Camera-type eye (tissue), 1 donor: ENCODE data around the gene PXDN. TPM values are rescaled to one million over a fixed set of nuclear protein-coding genes. Genes with fewer than 3 reads are reported as not detected.

Experiments used
- total RNA-seq: library from RNA; depleted of rRNA; stranded (reverse); fragments of >200 nt; gene quantifications from one replicate; pipeline ENCODE4 v1.2.3, GENCODE V29; 2014

PXDN gene, protein sequence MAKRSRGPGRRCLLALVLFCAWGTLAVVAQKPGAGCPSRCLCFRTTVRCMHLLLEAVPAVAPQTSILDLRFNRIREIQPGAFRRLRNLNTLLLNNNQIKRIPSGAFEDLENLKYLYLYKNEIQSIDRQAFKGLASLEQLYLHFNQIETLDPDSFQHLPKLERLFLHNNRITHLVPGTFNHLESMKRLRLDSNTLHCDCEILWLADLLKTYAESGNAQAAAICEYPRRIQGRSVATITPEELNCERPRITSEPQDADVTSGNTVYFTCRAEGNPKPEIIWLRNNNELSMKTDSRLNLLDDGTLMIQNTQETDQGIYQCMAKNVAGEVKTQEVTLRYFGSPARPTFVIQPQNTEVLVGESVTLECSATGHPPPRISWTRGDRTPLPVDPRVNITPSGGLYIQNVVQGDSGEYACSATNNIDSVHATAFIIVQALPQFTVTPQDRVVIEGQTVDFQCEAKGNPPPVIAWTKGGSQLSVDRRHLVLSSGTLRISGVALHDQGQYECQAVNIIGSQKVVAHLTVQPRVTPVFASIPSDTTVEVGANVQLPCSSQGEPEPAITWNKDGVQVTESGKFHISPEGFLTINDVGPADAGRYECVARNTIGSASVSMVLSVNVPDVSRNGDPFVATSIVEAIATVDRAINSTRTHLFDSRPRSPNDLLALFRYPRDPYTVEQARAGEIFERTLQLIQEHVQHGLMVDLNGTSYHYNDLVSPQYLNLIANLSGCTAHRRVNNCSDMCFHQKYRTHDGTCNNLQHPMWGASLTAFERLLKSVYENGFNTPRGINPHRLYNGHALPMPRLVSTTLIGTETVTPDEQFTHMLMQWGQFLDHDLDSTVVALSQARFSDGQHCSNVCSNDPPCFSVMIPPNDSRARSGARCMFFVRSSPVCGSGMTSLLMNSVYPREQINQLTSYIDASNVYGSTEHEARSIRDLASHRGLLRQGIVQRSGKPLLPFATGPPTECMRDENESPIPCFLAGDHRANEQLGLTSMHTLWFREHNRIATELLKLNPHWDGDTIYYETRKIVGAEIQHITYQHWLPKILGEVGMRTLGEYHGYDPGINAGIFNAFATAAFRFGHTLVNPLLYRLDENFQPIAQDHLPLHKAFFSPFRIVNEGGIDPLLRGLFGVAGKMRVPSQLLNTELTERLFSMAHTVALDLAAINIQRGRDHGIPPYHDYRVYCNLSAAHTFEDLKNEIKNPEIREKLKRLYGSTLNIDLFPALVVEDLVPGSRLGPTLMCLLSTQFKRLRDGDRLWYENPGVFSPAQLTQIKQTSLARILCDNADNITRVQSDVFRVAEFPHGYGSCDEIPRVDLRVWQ (N-terminal part only)
- 174 TPM for total RNA-seq

DNA sequence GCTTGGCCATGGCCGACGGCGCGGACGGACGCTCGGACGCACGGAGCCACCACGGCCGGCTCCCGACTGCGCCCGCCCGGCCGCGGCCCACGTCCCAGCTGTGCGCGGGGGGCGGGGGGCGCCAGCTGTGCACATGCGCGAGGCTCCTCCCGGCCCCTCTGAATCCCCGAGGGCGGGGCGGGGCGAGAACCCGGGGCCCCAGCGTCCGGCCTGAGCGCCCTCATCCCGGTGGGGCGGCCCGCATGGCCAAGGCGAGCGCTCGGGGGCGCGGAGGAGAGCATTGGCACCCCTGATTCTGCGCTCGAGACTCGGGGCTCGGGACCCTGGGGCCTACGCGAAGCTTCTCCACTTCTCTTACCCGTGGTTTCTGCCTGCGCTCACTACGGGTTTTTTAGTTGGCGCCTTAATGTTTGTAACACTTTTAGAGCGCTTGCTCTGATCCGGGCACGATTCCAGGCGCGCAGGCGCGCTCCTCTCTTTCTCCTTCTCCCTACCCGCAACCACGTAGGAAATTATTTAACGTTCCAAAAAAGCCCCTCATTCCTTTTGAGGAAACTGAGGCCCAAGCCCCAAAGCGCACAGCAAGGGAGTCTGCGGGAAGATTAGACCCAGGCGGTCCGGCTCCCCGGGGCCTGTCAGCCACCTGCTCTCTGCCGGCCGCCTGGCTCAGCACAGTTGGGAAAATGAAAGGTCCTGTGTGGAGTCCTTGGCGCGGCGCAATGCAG, at the start of gene PXDN:
TSS of gene PXDN (minus strand) at position 70 of the 725 bp plus-strand sequence. CDS start at position 10, 60 bp downstream.

